ENCODE data around the gene CA7.

DNA sequence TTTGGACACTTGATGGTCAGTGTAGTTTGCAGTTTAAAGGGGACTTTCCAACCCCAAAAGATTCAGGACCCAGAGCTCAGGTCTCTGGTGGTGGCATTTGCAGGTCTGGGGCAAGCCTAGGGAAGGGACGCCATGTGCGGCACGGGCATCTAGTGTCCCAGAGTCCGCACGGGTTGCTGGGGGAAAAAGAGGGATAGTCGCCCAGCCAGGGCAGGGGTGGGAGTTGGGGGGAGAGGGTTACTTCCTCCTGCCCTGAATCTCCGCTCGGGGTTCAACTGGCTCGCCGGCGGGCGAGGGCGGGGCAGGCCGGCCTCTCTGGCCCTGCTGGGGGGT, 239 bp upstream of the CA7 start:
- TF ChIP-seq, protein P1, sequence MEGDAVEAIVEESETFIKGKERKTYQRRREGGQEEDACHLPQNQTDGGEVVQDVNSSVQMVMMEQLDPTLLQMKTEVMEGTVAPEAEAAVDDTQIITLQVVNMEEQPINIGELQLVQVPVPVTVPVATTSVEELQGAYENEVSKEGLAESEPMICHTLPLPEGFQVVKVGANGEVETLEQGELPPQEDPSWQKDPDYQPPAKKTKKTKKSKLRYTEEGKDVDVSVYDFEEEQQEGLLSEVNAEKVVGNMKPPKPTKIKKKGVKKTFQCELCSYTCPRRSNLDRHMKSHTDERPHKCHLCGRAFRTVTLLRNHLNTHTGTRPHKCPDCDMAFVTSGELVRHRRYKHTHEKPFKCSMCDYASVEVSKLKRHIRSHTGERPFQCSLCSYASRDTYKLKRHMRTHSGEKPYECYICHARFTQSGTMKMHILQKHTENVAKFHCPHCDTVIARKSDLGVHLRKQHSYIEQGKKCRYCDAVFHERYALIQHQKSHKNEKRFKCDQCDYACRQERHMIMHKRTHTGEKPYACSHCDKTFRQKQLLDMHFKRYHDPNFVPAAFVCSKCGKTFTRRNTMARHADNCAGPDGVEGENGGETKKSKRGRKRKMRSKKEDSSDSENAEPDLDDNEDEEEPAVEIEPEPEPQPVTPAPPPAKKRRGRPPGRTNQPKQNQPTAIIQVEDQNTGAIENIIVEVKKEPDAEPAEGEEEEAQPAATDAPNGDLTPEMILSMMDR (IDR thresholded peaks at IDR 0.05 in 8 of 11, conservative IDR thresholded peaks at IDR 0.05 in 3 of 11) = no peak
- TF ChIP-seq POLR2AphosphoS5 (IDR thresholded peaks at IDR 0.05) (no peak), POLR2A (IDR thresholded peaks at IDR 0.05) (no peak)
